CD8-positive, alpha-beta memory T cell (primary cell): ENCODE data around the gene BFSP1. TPM values are rescaled to one million over a fixed set of nuclear protein-coding genes. Genes with fewer than 3 reads are reported as not detected.

Experiments used
- polyA plus RNA-seq: library from polyadenylated mRNA; unstranded; fragments of 300-500 nt; fragmentation: Illumina TruSeq; gene quantifications from one replicate; pipeline ENCODE4 v1.2.3, GENCODE V29; 2021
- total RNA-seq, 2 experiments: library from RNA; stranded (reverse); gene quantifications; one replicate each; pipeline ENCODE4 v1.2.3, GENCODE V29; 2021

Gene BFSP1
- total and polyA plus RNA-seq, 3 experiments from 2014 or later: 0.24 to 1.8 (median 0.26) TPM

Other genes with a start within 250 kb of the BFSP1 start
- 10 to 100 TPM; 66.4 to 66.9 TPM for gene DSTN, start 38.7 kb upstream of the BFSP1 start, total RNA-seq
- 135 TPM for gene DSTN, start 38.7 kb upstream of the BFSP1 start, polyA plus RNA-seq
- 10 to 100 TPM; 22.8 to 25.3 TPM for gene RRBP1, start 150.9 kb upstream of the BFSP1 start, total RNA-seq
- gene RRBP1, start 150.9 kb upstream of the BFSP1 start, polyA plus RNA-seq: 17.4 TPM
- not detected for gene BANF2, start 168.6 kb upstream of the BFSP1 start, total RNA-seq
- gene BANF2, start 168.6 kb upstream of the BFSP1 start, polyA plus RNA-seq: not detected